UCSD-AML1 (cell line): ENCODE measurements around the gene MBTPS1.

Experiments
- DNase-seq: peaks from one replicate; lab custom pipeline; 2025; ENCODE audit not compliant: unreplicated experiment; lab: John Stamatoyannopoulos, UW

Gene MBTPS1

DNA sequence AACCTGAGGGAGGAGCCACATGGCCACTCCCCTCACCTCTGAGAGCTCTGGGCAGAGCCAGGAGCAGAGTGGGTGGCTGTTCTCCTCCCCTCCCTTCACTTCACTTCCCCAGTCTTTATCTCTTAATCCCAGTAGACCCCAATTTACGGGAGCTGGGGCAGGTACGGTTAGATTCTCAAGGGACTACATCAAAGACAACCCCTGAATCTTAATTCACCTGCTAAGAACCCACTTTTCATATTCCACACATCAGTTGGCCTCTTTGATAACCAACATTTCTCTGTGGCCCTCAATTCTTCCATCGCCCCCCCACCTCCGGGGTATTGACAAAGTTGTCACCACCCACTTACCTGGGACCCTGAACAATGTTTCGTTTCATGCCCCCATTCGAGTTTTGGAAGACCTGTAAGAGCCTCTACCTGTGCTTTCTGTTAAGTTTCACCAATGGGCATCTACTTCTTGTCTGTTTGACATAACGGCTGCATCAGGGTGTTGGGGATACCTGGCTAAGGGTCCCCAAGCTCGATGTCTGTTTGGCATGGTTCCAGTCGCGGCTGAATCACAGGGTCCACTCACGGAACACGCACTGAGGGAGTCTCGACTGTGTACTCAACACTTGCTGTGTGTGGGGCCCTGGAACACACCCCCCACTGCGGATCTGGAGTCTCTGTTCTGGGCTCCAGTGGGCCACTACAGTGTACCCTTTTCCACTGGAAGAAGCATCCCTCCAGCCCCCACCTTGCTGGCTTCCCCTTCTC lies 102.0 kb downstream of the MBTPS1 start:
- DNase-seq, result no peak

DNA sequence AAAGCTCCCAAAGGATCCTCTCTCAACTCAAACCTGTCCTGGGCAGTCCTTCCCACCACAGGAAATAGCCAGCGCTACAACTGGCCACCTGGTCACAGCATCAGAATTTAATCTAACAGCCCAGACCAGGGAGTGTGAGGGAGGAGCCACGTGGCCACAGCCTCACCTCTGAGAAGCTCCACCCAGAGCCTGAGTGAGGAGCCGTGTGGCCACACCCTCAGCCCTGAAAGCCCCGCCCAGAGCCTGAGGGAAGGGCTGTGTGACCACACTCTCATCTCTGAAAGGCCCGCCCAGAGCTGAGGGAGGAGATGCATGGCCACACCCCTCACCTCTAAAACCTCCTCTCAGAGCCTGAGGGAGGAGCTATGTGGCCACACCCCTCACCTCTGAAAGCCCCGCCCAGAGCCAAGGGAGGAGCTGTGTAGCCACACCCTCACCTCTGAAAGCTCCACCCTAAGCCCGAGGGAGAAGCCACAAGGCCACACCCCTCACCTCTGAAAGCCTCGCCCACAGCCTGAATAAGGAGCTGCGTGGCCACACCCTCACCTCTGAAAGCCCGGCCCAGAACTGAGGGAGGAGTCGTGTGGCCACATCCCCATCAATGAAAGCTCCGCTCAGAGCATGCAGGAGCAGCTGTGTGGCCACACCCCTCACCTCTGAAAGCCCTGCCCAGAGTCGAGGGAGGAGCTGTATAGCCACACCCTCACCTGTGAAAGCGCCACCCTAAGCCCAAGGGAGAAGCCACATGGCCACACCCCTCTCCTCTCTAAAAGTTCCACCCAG lies 102.8 kb downstream of the MBTPS1 start:
- DNase-seq, result peak; percentile 70

DNA sequence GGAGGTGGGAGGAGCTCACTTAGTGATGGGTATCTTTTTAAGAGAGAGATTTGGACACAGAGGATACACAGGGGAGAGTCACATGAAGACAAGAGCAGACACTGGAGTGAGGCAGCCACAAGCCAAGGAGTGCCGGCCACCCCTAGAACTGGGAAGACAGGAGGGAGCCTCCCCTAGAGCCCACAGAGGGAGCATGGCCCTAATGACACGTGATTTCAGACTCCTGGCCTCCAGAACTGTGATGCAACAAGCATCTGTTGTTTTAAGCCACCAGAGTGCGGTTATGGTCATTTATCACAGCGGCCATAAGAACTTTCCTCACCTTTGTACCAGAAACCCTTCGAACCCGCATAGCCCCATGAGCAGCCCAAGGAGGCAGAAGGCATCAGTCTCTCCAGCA lies 107.5 kb downstream of the MBTPS1 start:
- no peak for DNase-seq

DNA sequence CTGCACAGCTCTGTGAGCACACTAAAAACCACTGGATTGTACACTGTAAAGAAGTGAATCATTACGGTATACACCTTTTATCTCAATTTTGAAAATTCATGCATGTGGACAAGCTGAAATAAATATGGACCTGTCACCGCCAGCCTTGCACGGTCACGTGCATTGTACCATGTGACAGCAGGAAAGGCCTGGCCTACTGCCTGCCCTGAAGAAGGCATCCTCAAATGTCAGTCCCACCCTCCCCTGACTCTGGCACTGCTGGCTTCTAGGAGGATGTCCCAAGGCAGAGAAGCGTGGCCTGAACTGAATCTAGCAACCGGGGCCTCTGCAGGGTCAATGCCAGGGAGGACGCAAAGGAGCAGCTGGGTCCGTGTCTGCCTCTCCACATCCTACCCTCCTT lies 108.8 kb downstream of the MBTPS1 start:
- no peak for DNase-seq

DNA sequence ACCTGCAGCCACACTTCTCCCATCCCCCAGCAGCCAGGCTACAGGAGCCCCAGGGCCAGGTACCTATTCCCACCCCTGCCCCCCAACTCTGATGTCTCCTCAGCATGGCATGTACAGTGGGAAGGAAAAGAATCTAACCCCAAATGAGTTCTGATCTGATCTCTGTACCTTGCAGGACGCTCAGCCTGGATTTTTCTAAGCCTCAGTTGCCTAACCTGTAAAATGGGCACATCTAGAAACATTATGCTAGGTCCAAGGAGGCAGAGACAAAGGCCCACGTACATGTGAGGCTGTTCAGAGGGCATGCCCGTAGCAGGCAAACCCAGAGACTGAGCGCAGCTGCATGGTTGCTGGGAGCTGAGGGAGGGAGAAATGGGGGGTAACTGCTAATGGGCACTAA lies 109.2 kb downstream of the MBTPS1 start:
- DNase-seq, result no peak

DNA sequence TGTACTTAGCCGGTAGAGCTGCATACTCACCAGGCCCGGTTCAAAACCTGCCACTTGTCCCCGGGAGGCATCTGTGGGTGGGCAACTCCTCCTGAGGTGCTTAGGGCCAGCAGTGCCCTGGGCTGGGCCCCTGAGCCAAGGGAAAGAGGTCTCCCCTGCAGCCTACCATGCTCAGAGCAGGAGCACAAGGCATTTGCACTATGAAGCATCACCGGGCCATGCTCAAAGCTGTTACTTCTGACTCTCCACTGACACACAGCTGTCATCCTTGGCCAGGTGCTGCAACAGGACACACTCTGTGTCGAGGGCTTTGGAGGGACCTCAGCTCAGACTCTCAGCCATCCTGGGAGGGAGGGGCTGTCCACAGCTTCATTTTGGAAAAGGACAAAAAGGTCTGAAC lies 111.4 kb downstream of the MBTPS1 start:
- no peak for DNase-seq

DNA sequence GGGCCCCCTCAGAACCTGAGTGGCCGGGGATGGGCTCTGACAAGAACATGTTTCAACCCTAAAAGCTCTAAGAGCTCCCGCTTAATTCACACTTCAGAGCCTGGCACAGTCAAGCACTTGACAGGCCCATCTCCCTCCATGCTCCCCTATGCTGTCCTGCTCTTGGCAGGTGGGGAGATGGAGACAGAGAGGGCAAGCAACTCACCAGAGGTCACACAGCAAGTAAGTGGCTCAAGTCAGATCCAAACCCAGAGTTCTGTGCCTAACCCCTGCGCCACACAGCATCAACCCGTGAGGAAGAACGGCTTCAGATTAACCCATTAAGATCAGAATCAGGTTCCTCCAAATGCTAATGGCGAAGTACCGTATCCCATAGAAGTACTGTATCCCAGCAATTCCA lies 112.3 kb downstream of the MBTPS1 start:
- no peak for DNase-seq
